GM12878 (cell line): Measurements from ENCODE around the gene IGFLR1. TPM values are rescaled to one million over a fixed set of nuclear protein-coding genes. Genes with fewer than 3 reads are reported as not detected.

ENCODE experiments used
- ATAC-seq: fragments of 200-7000 bp; cut with Tn5 transposase; 3 replicates; pipeline ENCODE4 v1.9.1; 2020; ENCODE audit warnings: mild to moderate bottlenecking, moderate library complexity
- BruUV-seq: library from RNA; stranded (reverse); fragments of 400-500 nt; replicated peaks from 2 replicates; lab custom pipeline; 2021; lab: Mats Ljungman, UMichigan
- CTCF ChIA-PET: fragments of 300-600 bp; sonication (Branson Sonifier 250); formaldehyde crosslinking; extraction: SDS; loops from one replicate; lab custom pipeline; 2021; ENCODE audit warnings: inconsistent platforms; lab: Yijun Ruan, JAX
- POLR2A ChIA-PET: fragments of 350-600 bp; formaldehyde crosslinking; extraction: SDS; loops from one replicate; lab custom pipeline; 2021; ENCODE audit warnings: inconsistent platforms; lab: Charles Lee
- RAD21 ChIA-PET: fragments of 300-600 bp; sonication (Branson Sonifier 250); formaldehyde crosslinking; loops from one replicate; lab custom pipeline; 2023; ENCODE audit warnings: antibody characterized with exemption; ENCODE audit not compliant: unreplicated experiment; lab: Charles Lee
- SMC1A ChIA-PET: fragments of 300-600 bp; sonication (Branson Sonifier 250); formaldehyde crosslinking; loops from one replicate; lab custom pipeline; 2023; ENCODE audit not compliant: unreplicated experiment, uncharacterized antibody; lab: Charles Lee
- DNase-seq: peaks from one replicate; pipeline ENCODE4 v3.0.0-alpha.2; 2011; ENCODE audit warnings: low read depth, low spot score
- FAIRE-seq: peaks from 3 replicates; lab custom pipeline; 2011; peaks lifted over from hg19 to GRCh38; lab: Jason Lieb, UNC
- H2AFZ ChIP-seq: 2 replicates; pipeline ENCODE4 v1.6.0; 2011; ENCODE audit warnings: low read depth, low read length, control low read depth; ENCODE audit not compliant: control insufficient read depth
- H3K27ac ChIP-seq: 2 replicates; pipeline ENCODE4 v1.5.1; 2011; ENCODE audit warnings: control low read depth; ENCODE audit not compliant: control insufficient read depth, insufficient read depth
- H3K27me3 ChIP-seq, 2 experiments: replicated peaks in 1 of 2; 2 replicates each; pipeline versions ENCODE4 v1.6.0 to v1.6.1; 2011; ENCODE audit warnings: low read length in 1 of 2; ENCODE audit not compliant: control insufficient read depth in 2 of 2, insufficient read depth in 2 of 2
- H3K36me3 ChIP-seq, 2 experiments: 2 replicates each; pipeline ENCODE4 v1.5.1; 2011; ENCODE audit warnings: low read length in 1 of 2; ENCODE audit not compliant: control insufficient read depth in 2 of 2, insufficient read depth in 2 of 2
- H3K4me1 ChIP-seq: 2 replicates; pipeline ENCODE4 v1.6.1; 2011; ENCODE audit warnings: mild to moderate bottlenecking, low read length, moderate library complexity, mixed read lengths; ENCODE audit not compliant: control insufficient read depth, insufficient read depth
- H3K4me2 ChIP-seq: 2 replicates; pipeline ENCODE4 v1.6.0; 2011; ENCODE audit warnings: control low read depth; ENCODE audit not compliant: control insufficient read depth, insufficient read depth
- H3K4me3 ChIP-seq: fragments of 200-600 bp; sonication (generic); 2 replicates; pipeline ENCODE4 v1.5.1; 2016
- H3K79me2 ChIP-seq: 2 replicates; pipeline ENCODE4 v1.6.0; 2011; ENCODE audit warnings: low read length; ENCODE audit not compliant: control insufficient read depth, insufficient read depth
- H3K9ac ChIP-seq: 2 replicates; pipeline ENCODE4 v1.8.0; 2011; ENCODE audit warnings: low read length, control low read depth, mixed read lengths; ENCODE audit not compliant: control insufficient read depth, insufficient read depth
- H3K9me3 ChIP-seq: replicated peaks from 3 replicates; pipeline ENCODE4 v1.5.1; 2011; ENCODE audit warnings: mild to moderate bottlenecking, low read length; ENCODE audit not compliant: control insufficient read depth, insufficient read depth
- H4K20me1 ChIP-seq: 2 replicates; pipeline ENCODE4 v1.6.0; 2011; ENCODE audit not compliant: control insufficient read depth, insufficient read depth
- CHD4 ChIP-seq: fragments of 200-600 bp; sonication (generic); IDR thresholded peaks from 2 replicates; pipeline ENCODE4 v1.6.1; 2016; ENCODE audit warnings: mild to moderate bottlenecking
- ELK1 ChIP-seq: IDR thresholded peaks from 2 replicates; pipeline ENCODE4 v1.6.1; 2012; ENCODE audit warnings: low read depth, low read length, improper control_type of control experiment
- KAT2A ChIP-seq: conservative IDR thresholded peaks from 2 replicates; pipeline ENCODE4 v1.6.1; 2011; ENCODE audit warnings: low read depth, low read length; ENCODE audit not compliant: control insufficient read depth
- MAX ChIP-seq: IDR thresholded peaks from 2 replicates; pipeline ENCODE4 v1.6.1; 2012; ENCODE audit warnings: low read depth, low read length, improper control_type of control experiment
- NFXL1 ChIP-seq: fragments of 450-650 bp; IDR thresholded peaks from 2 replicates; pipeline ENCODE4 v1.6.1; 2017; ENCODE audit warnings: antibody characterized with exemption, mild to moderate bottlenecking, borderline replicate concordance
- RCOR1 ChIP-seq: conservative IDR thresholded peaks from 2 replicates; pipeline ENCODE4 v1.6.1; 2012; ENCODE audit warnings: low read depth, low read length, improper control_type of control experiment
- ZBTB4 ChIP-seq: fragments of 450-650 bp; formaldehyde crosslinking; IDR thresholded peaks from 2 replicates; pipeline ENCODE4 v1.4.0; 2022; ENCODE audit warnings: mild to moderate bottlenecking, moderate library complexity
- ZNF24 ChIP-seq: fragments of 450-650 bp; IDR thresholded peaks from 2 replicates; pipeline ENCODE4 v1.6.1; 2017; ENCODE audit warnings: antibody characterized with exemption, mild to moderate bottlenecking
- WGBS: methylation state at CpG from one replicate; pipeline ENCODE4 v1.1.6; 2016; ENCODE audit warnings: low lambda C conversion rate; ENCODE audit not compliant: insufficient replicate concordance, insufficient coverage; ENCODE audit errors: missing lambda C conversion rate; 5-methylcytosine and 5-hydroxymethylcytosine counted together
- in situ Hi-C: fragments of 300-500 bp; cut with MboI; formaldehyde crosslinking; loops from 9 replicates; pipeline ENCODE4 v1.14.3; 2018; ENCODE audit warnings: mixed read lengths
- intact Hi-C: fragments of 100-400 bp; cut with micrococcal nuclease; formaldehyde crosslinking; loops from one replicate; pipeline ENCODE4 v1.14.2; 2022; ENCODE audit not compliant: unreplicated experiment
- polyA plus RNA-seq, 11 experiments: library from polyadenylated mRNA; depleted of rRNA in 4 of 11; unstranded in 6 of 11; stranded (reverse) in 5 of 11; fragments of >200 nt; fragmentation: Nextera tagmentation in 4 of 11; fragmentation: Illumina TruSeq in 1 of 11; extraction: Ambion mirVana in 4 of 11; extraction: Trizol in 1 of 11; gene quantifications; 1 replicate in 1 of 11; 2 replicates in 10 of 11; pipeline versions ENCODE4 v1.2.1 to v1.2.3, GENCODE V29; 2011 to 2016; ENCODE audit warnings: inconsistent platforms in 2 of 11, missing spikeins in 2 of 11, low read depth in 1 of 11
- total RNA-seq, 4 experiments: library from RNA; depleted of rRNA in 3 of 4; stranded (reverse); fragments of >200 nt in 3 of 4; fragmentation: Illumina TruSeq in 1 of 4; extraction: Trizol in 1 of 4; gene quantifications; 2 replicates each; pipeline versions ENCODE4 v1.2.1 to v1.2.3, GENCODE V29; 2013 to 2021

IGFLR1 gene
- total and polyA plus RNA-seq, 10 of the 15 experiments (the other 5 are each of a cell fraction or from before 2014, with no cell fraction given), result 2.5 to 39.9 (median 24.8) TPM

- 1% methylated on average over 16 of the region's 16 CpGs for WGBS
- in situ Hi-C loops (no loop called here), intact Hi-C loops (loop anchor here (2.0 kb wide), 2 partner anchors 23 to 47 kb away; no protein-coding TSS in a partner anchor)
- Histone ChIP-seq H3K36me3 (peaks cover 13 to 25% of the 10 kb centered on the region in 2 experiments; a peak in 3 of 4 replicates), H3K9ac (peak overlapping the region; percentile 57; the same call in 1 of the 2 replicates), H4K20me1 (no peaks in the 10 kb centered on the region), H3K9me3 (no peaks in the 10 kb centered on the region), H2AFZ (peak overlapping the region; percentile 67; the same call in 1 of the 2 replicates), H3K79me2 (peaks cover 23% of the 10 kb centered on the region)
- CTCF ChIA-PET, result interaction anchor here (1.0 to 1.3 kb wide), 6 partner anchors 12 to 245 kb away, joined by 3 to 8 read pairs (median 3); no protein-coding TSS in a partner anchor
- DNase-seq (no peak), FAIRE-seq (no peak)
- TF ChIP-seq ZBTB4 (CRISPR knock-in tag) (no peak), ZNF24 (no peak), KAT2A (no peak), RCOR1 (no peak), NFXL1 (no peak), CHD4 (no peak), ELK1 (no peak), MAX (no peak)
- TF ChIP-seq, all 136 proteins: peak for 0
- SMC1A ChIA-PET, result interaction anchor here (0.7 to 1.7 kb wide), 6 partner anchors 26 to 163 kb away, joined by 3 to 7 read pairs (median 4); partner anchors contain the start of gene NFKBID
- H3K4me1 ChIP-seq, result peaks cover 26% of the 10 kb centered on the region
- no TSS peak for BruUV-seq
- H3K4me2 ChIP-seq, result peak overlapping the region; percentile 99
- H3K27me3 ChIP-seq, result no peaks in the 10 kb centered on the region
- POLR2A ChIA-PET, result interaction anchor here (0.9 to 7.1 kb wide), 12 partner anchors 8 to 191 kb away, joined by 4 to 91 read pairs (median 4); partner anchors contain the start of gene LIN37
- RAD21 ChIA-PET, result interaction anchor here (1.0 to 2.5 kb wide), 8 partner anchors 21 to 191 kb away, joined by 4 to 18 read pairs (median 6); no protein-coding TSS in a partner anchor
- 0 out of 2 replicates have a peak overlapping the region, but pooled peaks have one; percentile 19 for H3K27ac ChIP-seq
- peak overlapping the region; percentile 83 for H3K4me3 ChIP-seq
- ATAC-seq, result peak; percentile 14
Measured at GRCh38 chr19:35740108-35740422, 2.2 kb downstream of the IGFLR1 start.
